ENCODE measurements around the gene TMEM176B.

TMEM176B gene

DNA sequence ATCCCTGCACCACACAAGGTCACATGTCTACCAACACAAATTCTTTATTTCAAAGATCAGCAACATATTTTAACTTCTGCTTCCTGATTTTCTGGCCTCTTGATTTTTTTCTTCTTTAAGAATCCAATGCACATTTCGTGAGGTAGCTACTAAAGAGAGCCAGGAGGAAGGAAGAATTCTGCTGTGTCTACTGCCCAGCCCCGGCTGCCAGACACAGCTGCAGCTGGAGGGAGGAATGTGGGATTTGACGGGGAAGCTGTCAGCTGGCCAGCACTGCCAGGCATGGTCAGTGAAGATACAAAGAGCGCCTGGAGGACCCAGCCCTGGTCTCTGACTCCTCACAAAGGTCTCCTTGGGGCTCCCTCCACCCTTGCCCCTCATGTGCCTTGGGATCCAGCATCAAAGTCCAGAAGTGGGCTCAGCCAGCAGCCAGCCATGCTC, 45.3 kb upstream of the TMEM176B start:
- H3K4me3 ChIP-seq (ENCODE audit: low read depth, low read length): no peak overlapping the region
- no peak for DNase-seq (ENCODE audit: low read depth)
- TF ChIP-seq, protein P1, sequence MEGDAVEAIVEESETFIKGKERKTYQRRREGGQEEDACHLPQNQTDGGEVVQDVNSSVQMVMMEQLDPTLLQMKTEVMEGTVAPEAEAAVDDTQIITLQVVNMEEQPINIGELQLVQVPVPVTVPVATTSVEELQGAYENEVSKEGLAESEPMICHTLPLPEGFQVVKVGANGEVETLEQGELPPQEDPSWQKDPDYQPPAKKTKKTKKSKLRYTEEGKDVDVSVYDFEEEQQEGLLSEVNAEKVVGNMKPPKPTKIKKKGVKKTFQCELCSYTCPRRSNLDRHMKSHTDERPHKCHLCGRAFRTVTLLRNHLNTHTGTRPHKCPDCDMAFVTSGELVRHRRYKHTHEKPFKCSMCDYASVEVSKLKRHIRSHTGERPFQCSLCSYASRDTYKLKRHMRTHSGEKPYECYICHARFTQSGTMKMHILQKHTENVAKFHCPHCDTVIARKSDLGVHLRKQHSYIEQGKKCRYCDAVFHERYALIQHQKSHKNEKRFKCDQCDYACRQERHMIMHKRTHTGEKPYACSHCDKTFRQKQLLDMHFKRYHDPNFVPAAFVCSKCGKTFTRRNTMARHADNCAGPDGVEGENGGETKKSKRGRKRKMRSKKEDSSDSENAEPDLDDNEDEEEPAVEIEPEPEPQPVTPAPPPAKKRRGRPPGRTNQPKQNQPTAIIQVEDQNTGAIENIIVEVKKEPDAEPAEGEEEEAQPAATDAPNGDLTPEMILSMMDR (IDR thresholded peaks at IDR 0.05; ENCODE audit: control insufficient read depth, extremely low read depth, insufficient read depth): no peak

DNA sequence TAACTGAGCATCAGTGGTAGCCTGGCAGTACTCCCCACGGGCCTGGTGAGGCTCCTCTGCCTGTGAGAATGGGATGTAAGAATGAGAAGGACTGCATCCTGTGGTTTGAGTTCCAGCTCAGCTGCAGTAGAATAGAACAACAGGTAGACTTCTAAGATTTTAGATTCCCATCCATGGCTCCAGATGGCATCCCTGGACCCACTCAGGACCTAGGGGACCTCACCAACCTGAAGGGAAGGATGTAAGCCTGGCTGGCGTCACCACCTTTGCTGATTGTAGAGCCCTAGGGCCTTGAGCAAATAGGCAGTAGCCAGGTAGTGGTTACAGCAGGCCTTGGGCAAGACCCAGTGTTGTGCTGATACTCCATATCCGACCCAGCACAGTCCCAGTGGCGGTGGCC, 42.6 kb upstream of the TMEM176B start:
- DNase-seq (ENCODE audit: low read depth): no peak
- no peak overlapping the region for H3K4me3 ChIP-seq (ENCODE audit: low read depth, low read length)
- TF ChIP-seq, protein P1 (IDR thresholded peaks at IDR 0.05; ENCODE audit: control insufficient read depth, extremely low read depth, insufficient read depth): no peak

DNA sequence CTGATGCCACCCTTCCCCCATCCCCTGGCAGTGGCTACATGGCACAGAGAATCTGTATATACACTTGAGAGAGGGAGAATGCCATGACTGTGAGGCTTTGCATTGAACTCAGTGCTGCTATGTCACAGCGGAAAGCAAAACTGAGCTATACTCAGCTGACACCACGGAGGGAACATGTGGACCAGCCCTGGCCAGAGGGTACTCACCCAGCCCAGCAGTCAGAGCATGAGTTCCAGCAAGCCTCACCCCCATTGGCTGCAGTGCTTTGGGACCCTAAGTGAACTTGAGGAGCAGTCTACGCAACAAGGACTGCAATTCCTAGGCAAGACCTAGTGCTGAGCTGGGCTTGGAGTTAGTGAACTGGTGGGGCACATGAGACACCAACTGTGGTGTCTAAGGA, 41.9 kb upstream of the TMEM176B start:
- TF ChIP-seq, protein P1 (IDR thresholded peaks at IDR 0.05; ENCODE audit: control insufficient read depth, extremely low read depth, insufficient read depth): no peak
- DNase-seq (ENCODE audit: low read depth): no peak
- H3K4me3 ChIP-seq (ENCODE audit: low read depth, low read length): no peak overlapping the region

DNA sequence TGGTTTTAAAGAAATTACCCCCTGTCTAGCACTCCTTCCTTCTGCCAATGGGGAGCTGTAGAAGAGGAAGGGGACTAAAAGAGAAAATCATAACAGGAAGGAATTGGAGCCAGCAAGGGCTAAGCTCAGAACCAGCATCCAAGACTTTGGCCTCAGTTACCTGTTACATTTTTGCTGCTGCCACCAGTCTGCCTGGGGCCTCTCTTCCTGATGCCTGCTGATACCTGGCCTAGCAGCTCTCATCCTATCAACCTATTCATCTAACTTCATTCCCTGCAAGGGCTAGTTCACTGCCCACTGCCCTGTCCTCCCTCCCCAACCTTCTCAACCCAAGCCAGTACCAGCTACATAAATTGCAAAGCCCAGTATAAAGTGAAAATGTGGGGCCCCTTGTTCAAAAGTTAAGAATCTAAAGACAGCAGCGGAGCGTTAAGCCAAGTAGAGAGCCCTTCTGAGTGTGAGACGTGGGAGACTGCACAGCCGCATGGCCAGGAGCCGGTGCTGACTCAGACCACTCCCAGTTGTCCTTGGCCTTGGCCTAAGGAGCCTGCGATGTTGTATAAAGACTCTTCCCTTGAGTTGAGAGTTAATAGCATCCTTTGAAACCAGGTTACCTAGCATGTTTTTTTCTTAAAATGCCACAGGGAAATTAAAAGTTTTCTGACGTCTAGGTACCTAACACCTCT, 38.9 kb upstream of the TMEM176B start:
- no peak overlapping the region for H3K4me3 ChIP-seq (ENCODE audit: low read depth, low read length)
- TF ChIP-seq, protein P1 (IDR thresholded peaks at IDR 0.05; ENCODE audit: control insufficient read depth, extremely low read depth, insufficient read depth): no peak
- DNase-seq (ENCODE audit: low read depth): no peak

DNA sequence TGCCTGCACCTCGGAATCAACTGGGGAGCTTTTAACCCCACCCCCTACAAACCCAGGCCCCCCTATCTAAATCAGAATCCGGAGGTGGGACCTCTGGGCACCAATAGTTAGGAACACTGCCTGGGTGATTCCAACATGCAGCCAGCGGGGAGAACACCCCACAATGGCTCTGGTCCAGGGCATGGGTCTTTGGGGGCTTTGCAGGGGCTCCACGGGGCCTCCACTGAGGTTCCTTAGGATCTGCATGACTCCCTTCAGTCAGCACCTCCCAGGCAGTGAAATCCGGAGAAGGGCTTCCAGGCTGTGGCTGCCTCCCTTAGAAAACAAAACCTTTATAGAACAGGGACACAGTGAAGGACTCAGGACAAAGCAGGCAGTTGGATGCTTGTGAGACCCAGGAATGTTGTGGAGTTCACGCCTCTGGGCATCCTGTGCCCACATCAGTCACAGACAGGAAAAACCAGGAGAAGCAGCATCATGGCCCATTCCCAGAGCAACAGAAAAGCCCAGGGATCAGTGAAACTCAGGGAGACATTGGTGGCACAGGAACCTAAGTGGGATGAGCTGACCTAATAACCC, 35.6 kb upstream of the TMEM176B start:
- no peak for DNase-seq (ENCODE audit: low read depth)
- no peak overlapping the region for H3K4me3 ChIP-seq (ENCODE audit: low read depth, low read length)
- TF ChIP-seq, protein P1 (IDR thresholded peaks at IDR 0.05; ENCODE audit: control insufficient read depth, extremely low read depth, insufficient read depth): no peak

DNA sequence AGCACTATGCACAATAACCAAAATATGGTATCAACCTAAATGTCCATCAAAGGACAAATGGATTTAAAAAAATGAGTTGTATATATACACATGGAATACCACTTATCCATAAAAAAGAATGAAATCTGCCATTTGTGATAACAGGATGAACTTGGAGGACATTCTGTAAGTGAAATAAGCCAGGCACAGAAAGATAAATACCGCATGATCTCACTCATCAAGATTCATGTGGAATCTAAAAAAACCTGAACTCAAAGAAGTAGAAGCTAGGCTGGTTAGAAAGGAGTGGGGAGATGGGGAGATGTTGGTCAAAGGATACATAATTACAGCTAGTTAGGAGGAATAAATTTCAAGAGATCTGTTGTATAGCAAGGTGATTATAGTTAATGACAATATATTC, 34.9 kb upstream of the TMEM176B start:
- DNase-seq (ENCODE audit: low read depth): no peak
- TF ChIP-seq, protein P1 (IDR thresholded peaks at IDR 0.05; ENCODE audit: control insufficient read depth, extremely low read depth, insufficient read depth): no peak
- no peak overlapping the region for H3K4me3 ChIP-seq (ENCODE audit: low read depth, low read length)

DNA sequence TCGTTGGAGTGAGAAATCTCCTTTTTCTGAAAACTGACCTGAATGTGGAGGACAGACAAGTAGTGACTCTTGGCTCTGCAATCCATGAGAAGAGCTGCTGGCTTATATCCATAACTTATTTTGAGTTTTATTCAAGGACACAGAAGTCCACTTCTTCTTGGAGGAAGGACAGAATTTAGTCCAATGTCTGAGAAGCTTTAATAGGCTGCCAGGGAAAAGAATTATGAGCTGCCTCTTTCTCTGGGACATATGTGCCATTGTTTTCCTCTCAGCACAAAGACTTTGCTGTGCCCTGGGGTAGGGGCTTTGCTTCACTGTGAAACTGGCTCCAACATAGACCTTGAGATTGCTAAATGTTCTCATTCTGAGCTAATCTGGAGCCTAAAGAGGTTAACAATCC, 31.7 kb upstream of the TMEM176B start:
- TF ChIP-seq, protein P1 (IDR thresholded peaks at IDR 0.05; ENCODE audit: control insufficient read depth, extremely low read depth, insufficient read depth): no peak
- no peak for DNase-seq (ENCODE audit: low read depth)
- no peak overlapping the region for H3K4me3 ChIP-seq (ENCODE audit: low read depth, low read length)
